HG02588 (cell line): ENCODE measurements around the gene SETD5.
"Not testable (repeated sequence)": the region's sequence is repeated elsewhere in the genome, so short reads cannot be mapped to it uniquely, and the experiment has no call there.

Source experiments
- ATAC-seq: cut with Tn5 transposase; IDR thresholded peaks from one replicate; pipeline ENCODE4 v1.9.1; 2021; ENCODE audit warnings: mild to moderate bottlenecking, moderate library complexity; ENCODE audit not compliant: unreplicated experiment

The SETD5 gene

DNA sequence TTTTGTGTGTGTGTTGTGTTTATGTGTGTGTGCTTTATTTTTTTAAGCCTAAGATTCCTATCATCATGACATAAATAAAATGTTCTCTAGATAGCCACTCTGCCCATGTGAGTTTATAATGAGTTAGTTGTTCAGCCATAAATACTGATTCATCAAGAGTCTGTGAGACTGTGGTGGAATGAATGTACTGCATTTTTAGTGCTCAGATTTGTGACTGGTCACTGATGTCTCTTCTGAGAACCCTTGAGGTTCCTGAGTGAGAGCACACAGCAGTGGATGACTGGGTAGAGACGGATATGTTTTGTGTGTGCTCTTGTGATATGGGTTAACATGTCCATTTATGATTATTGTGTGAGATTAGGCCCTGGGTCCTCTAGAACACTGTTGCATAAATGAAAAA, 51.2 kb downstream of the SETD5 start:
- ATAC-seq, result no peak

DNA sequence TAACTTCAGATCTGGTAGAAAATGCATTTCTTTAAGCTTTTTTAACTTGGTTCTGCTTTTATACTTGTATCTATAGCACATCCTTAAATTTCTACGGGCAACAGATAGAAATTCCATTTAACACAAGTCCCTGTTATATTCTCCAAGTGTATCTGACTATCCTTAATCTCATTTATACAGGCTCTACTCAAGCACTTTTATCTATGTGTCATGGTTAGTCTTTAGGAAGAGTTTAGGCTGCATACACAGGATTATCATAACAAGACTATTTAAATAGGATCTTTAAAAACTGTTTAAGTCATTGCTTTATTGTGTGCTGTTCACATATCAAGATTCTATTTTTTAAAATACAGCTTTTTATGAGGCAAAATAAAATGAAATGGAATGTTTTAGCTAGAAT, 52.7 kb downstream of the SETD5 start:
- ATAC-seq, result no peak

GRCh38 chr3:9450991-9451390, 53.6 kb downstream of the SETD5 start:
- ATAC-seq, result no peak

DNA sequence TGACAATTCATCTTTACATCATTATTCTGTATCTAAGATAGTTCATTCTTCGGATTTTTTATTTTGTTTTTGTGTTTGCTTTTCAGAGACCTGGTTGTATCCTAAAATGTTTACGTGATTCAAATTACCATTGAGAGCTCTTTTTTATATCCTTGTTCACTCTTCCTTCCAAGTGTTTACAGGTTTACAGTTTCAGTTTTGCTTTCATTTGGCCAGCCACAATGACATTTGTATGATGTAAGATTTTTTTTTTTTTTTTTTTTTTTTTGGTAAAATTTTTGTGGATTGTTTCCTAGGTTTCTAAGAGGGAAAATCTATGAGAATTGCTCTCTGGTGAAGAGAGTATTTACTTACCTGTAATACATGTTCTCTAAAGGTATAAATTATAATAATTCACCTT, 55.0 kb downstream of the SETD5 start:
- ATAC-seq, result no peak

DNA sequence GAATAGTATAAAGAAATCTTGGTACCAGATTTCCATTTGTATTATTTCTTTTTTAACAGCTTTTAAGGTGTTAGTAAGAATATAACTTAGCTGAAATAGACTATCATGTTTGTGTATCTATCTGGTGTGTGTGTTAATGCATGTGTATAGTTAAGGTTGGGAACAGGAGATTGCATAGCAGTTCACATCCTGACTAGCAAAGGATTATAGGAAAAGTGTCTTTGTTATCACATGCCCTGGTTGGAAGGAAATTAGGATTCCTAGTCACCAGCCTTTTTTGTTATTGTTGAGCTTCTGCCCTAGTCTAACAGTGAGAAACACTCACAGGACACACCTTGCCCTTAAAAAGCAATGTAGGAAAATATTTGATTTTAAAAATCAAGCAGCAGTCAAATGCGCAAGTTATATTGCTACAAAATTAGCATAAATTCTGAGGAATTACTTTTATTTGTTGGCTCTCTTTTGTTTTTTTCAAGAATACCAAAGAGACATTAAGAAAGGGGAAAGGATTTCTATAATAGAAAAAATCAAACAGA, 58.2 kb downstream of the SETD5 start:
- ATAC-seq, result no peak

- ATAC-seq, result no peak
These were observed 70.0 kb downstream of the SETD5 start for GRCh38 chr3:9467451-9467850.

DNA sequence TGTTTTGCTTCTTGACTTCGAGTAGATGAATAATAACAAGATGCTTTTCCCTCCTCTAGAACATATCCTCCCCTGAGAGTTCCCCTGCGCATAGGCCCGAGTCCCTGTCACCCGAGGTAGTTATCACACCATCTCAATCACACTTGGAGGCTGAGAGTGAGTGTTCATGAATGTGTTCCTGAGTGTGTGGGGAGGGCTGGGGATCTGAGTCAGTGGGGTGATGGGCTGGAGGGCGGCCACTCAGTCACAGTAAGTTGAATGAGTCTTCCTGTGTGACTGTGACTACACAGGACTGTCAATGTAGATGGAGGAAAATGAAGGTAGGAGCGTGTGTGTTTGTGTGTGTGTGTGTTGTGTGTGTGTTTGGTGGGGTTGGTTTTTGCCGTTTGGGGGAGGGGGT, 71.0 kb downstream of the SETD5 start:
- ATAC-seq, result no peak

GRCh38 chr3:9469986-9470385, 72.6 kb downstream of the SETD5 start:
- ATAC-seq, result no peak

GRCh38 chr3:9473496-9474065, 76.2 kb downstream of the SETD5 start:
- ATAC-seq, result no peak

GRCh38 chr3:9474482-9474881, 77.1 kb downstream of the SETD5 start:
- no peak for ATAC-seq

- ATAC-seq, result no peak
These were observed 79.5 kb downstream of the SETD5 start for GRCh38 chr3:9476935-9477334.

GRCh38 chr3:9480265-9480664, 82.8 kb downstream of the SETD5 start:
- ATAC-seq, result no peak

GRCh38 chr3:9485248-9485647, 87.8 kb downstream of the SETD5 start:
- no peak for ATAC-seq

DNA sequence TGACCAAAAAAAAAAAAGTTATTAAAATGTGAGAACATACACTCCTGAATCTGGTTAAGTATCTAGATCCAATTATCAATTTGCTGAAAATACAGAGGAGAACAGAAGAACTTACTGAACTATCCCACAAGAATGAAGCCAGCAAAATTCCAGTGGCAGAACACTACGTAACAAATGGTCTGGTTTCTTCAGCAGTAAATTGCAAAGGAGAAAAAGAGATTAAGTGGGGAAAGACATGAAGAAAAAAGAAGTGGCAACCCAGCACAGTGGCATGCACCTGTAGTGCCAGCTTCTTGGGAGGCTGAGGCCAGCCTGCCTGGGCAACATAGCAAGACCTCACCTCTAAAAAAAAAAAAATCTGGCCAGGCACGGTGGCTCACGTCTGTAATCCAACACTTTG, 94.1 kb downstream of the SETD5 start:
- no peak for ATAC-seq

GRCh38 chr3:9494036-9494435, 96.6 kb downstream of the SETD5 start:
- not testable (repeated sequence) for ATAC-seq

- no peak for ATAC-seq
These were observed 99.5 kb downstream of the SETD5 start for GRCh38 chr3:9496893-9497292.

GRCh38 chr3:9497821-9498565, 100.6 kb downstream of the SETD5 start:
- no peak for ATAC-seq

- no peak for ATAC-seq
These were observed 101.4 kb downstream of the SETD5 start for GRCh38 chr3:9498781-9499180.

DNA sequence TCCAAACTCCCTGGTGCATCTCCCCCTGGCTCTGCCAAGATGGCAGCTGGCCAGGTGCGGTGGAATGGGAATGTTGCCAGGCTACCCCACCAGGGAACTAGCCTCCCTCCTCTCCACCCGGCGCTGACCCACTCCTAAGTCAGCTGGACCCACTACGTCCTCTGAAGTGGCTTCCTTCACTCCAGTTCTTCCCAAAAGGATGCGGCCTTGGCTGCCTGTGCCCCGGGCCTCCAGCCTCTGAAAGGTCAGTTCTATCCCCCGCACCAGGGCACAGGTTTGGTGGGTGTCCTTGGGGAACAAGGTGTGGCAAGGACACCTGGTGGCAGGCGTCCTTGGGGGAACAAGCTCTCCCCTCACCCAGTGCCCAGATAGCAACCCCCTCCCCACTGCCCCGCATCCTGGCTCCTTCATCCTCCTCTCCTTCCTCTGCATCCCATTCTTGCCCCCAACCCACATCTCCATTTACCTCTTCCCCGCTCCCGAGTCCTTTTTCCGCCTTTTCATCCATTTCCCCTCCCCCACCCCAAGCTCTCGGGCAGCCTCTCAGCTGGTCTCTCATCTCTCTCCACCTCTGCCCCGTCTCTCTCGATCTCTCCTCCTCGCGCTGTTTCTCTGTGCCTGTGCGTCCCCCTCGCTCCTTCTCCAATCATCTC, 102.2 kb downstream of the SETD5 start:
- ATAC-seq, result no peak

DNA sequence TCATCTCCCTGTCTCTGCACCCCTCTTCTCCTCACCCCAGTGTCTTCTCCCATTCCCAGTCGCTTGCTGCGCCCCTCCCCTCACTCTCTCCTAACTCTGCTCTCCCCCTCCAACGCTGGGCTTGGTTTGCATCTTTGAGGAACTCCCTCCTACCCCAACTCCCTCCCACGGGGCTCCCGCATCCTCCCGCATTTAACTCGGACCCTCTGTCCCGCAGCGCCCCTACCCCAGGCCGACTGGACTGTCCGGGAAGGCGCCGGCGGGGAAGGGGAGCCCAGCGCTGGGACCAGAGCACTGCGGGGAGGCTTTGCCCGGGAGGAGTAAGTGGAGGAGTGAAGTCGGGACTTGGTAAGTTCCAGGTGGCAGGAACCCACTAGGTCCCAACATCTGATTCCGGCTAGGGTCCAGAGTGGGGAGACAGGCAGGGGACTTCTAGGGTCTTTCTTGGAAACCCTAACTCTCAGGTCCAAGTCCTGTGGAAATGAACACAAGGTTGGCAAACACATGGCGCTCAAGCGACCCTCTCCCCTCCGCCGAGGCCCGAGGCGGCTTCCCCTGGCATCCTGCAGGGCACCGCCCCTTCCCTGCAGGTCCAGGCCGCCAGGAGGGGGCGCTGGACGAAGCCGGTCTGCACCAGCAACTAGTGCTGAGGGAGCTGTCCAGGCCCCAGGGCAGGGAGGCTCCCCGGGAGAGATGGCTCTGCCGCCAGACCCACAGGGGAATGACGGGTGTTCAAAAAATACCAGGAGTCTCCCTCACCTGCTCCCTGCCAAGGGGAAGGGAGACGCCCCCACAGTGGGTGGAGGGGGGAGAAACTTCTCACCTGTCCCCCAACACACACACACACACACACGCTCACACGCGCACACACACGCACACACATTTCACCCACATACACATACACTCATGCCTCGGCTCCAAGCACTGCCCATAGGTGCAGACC, 103.0 kb downstream of the SETD5 start:
- ATAC-seq, result no peak

GRCh38 chr3:9501226-9501625, 103.8 kb downstream of the SETD5 start:
- ATAC-seq, result no peak
